ENCODE results near the gene WASF2.
"Not testable (repeated sequence)": the region's sequence is repeated elsewhere in the genome, so short reads cannot be mapped to it uniquely, and the experiment has no call there.

WASF2 gene

GRCh38 chr1:27439150-27439549 is 50.8 kb downstream of the WASF2 start:
- H3K4me3 ChIP-seq (ENCODE audit: low read length), result no peak overlapping the region
- no peak for DNase-seq (ENCODE audit: low read depth)
- TF ChIP-seq CTCF (IDR thresholded peaks at IDR 0.05; ENCODE audit: insufficient read depth, low read depth, low read length, missing control alignments), result no peak

GRCh38 chr1:27438621-27439061 is 51.3 kb downstream of the WASF2 start:
- H3K4me3 ChIP-seq (ENCODE audit: low read length), result no peak overlapping the region
- no peak for TF ChIP-seq CTCF (IDR thresholded peaks at IDR 0.05; ENCODE audit: insufficient read depth, low read depth, low read length, missing control alignments)
- no peak for DNase-seq (ENCODE audit: low read depth)

- no peak for TF ChIP-seq CTCF (IDR thresholded peaks at IDR 0.05; ENCODE audit: insufficient read depth, low read depth, low read length, missing control alignments)
- DNase-seq (ENCODE audit: low read depth), result peak; percentile 82
- H3K4me3 ChIP-seq (ENCODE audit: low read length), result no peak overlapping the region
Measured at GRCh38 chr1:27436204-27437159, 53.5 kb downstream of the WASF2 start.

GRCh38 chr1:27435566-27436203 is 54.3 kb downstream of the WASF2 start:
- TF ChIP-seq CTCF (IDR thresholded peaks at IDR 0.05; ENCODE audit: insufficient read depth, low read depth, low read length, missing control alignments), result no peak
- H3K4me3 ChIP-seq (ENCODE audit: low read length), result no peak overlapping the region
- no peak for DNase-seq (ENCODE audit: low read depth)

GRCh38 chr1:27433706-27434105 is 56.3 kb downstream of the WASF2 start:
- no peak overlapping the region for H3K4me3 ChIP-seq (ENCODE audit: low read length)
- no peak for TF ChIP-seq CTCF (IDR thresholded peaks at IDR 0.05; ENCODE audit: insufficient read depth, low read depth, low read length, missing control alignments)
- no peak for DNase-seq (ENCODE audit: low read depth)

GRCh38 chr1:27432725-27433124 is 57.2 kb downstream of the WASF2 start:
- DNase-seq (ENCODE audit: low read depth); H3K4me3 ChIP-seq (ENCODE audit: low read length): not testable (repeated sequence)

GRCh38 chr1:27431601-27431940 is 58.4 kb downstream of the WASF2 start:
- TF ChIP-seq CTCF (IDR thresholded peaks at IDR 0.05; ENCODE audit: insufficient read depth, low read depth, low read length, missing control alignments), result no peak
- no peak overlapping the region for H3K4me3 ChIP-seq (ENCODE audit: low read length)
- DNase-seq (ENCODE audit: low read depth), result no peak
